AG04449 (cell line): ENCODE results near the gene UBALD1.
"Not testable (repeated sequence)": the region's sequence is repeated elsewhere in the genome, so short reads cannot be mapped to it uniquely, and the experiment has no call there.

Source experiments
- CTCF ChIA-PET: fragments of 350-600 bp; formaldehyde crosslinking; extraction: SDS; loops from one replicate; lab custom pipeline; 2021; ENCODE audit warnings: antibody characterized with exemption; lab: Yijun Ruan, JAX
- POLR2A ChIA-PET: fragments of 400-600, 350-600 bp; formaldehyde crosslinking; extraction: SDS; loops from one replicate; lab custom pipeline; 2020; ENCODE audit warnings: antibody characterized with exemption, inconsistent platforms; lab: Yijun Ruan, JAX
- DNase-seq: peaks from one replicate; pipeline ENCODE4 v3.0.0-alpha.2; 2010; ENCODE audit warnings: low read depth, low spot score
- H3K4me3 ChIP-seq: 2 replicates; pipeline ENCODE4 v1.5.1; 2011; ENCODE audit warnings: low read depth, mild to moderate bottlenecking, control low read depth, low read length
- CTCF ChIP-seq: IDR thresholded peaks from one replicate; pipeline ENCODE4 v1.5.1; 2011; ENCODE audit warnings: mild to moderate bottlenecking, moderate library complexity, low read length, control low read depth, inconsistent platforms; ENCODE audit not compliant: insufficient read depth; ENCODE audit errors: missing control alignments

Gene UBALD1

GRCh38 chr16:4576008-4576407 is 38.7 kb downstream of the UBALD1 start:
- no peak for TF ChIP-seq CTCF
- no peak for DNase-seq
- POLR2A ChIA-PET = no interaction called here
- H3K4me3 ChIP-seq = no peak overlapping the region
- CTCF ChIA-PET = interaction anchor here (1.5 to 2.3 kb wide), 2 partner anchors 9 to 23 kb away, joined by 3 to 14 read pairs; no protein-coding TSS in a partner anchor

- no peak for DNase-seq
- TF ChIP-seq CTCF = no peak
- POLR2A ChIA-PET = no interaction called here
- no peak overlapping the region for H3K4me3 ChIP-seq
- CTCF ChIA-PET = interaction anchor here (2.1 to 2.3 kb wide), 2 partner anchors 10 to 24 kb away, joined by 6 to 14 read pairs; no protein-coding TSS in a partner anchor
Measured at GRCh38 chr16:4574919-4575705, 39.6 kb downstream of the UBALD1 start.

GRCh38 chr16:4573926-4574325 is 40.8 kb downstream of the UBALD1 start:
- CTCF ChIA-PET = interaction anchor here (1.8 to 2.1 kb wide), 2 partner anchors 12 to 23 kb away, joined by 6 read pairs; no protein-coding TSS in a partner anchor
- DNase-seq, H3K4me3 ChIP-seq: not testable (repeated sequence)
- POLR2A ChIA-PET = interaction anchor here (1.0 kb wide), 1 partner anchor 43 kb away, joined by 3 read pairs; no protein-coding TSS in a partner anchor

GRCh38 chr16:4572715-4573114 is 42.0 kb downstream of the UBALD1 start:
- no peak for DNase-seq
- ChIA-PET CTCF (interaction anchor here (0.9 to 2.1 kb wide), 3 partner anchors 13 to 24 kb away, joined by 4 to 6 read pairs (median 6); no protein-coding TSS in a partner anchor), POLR2A (interaction anchor here (1.0 kb wide), 1 partner anchor 42 kb away, joined by 3 read pairs; no protein-coding TSS in a partner anchor)
- no peak overlapping the region for H3K4me3 ChIP-seq
- no peak for TF ChIP-seq CTCF

- POLR2A ChIA-PET = no interaction called here
- DNase-seq = no peak
- no peak overlapping the region for H3K4me3 ChIP-seq
- TF ChIP-seq CTCF = no peak
- CTCF ChIA-PET = interaction anchor here (0.9 to 1.8 kb wide), 2 partner anchors 15 to 22 kb away, joined by 4 to 9 read pairs; no protein-coding TSS in a partner anchor
Measured at GRCh38 chr16:4570688-4571321, 43.9 kb downstream of the UBALD1 start.

- ChIA-PET CTCF (interaction anchor here (1.1 to 1.8 kb wide), 3 partner anchors 16 to 64 kb away, joined by 3 to 9 read pairs (median 3); no protein-coding TSS in a partner anchor), POLR2A (no interaction called here)
- no peak overlapping the region for H3K4me3 ChIP-seq
- TF ChIP-seq CTCF = no peak
- DNase-seq = no peak
Measured at GRCh38 chr16:4570086-4570485, 44.6 kb downstream of the UBALD1 start.
